Measurements from ENCODE around the gene TMED1. TPM values are rescaled to one million over a fixed set of nuclear protein-coding genes. Genes with fewer than 3 reads are reported as not detected.
A peak's percentile ranks its signal among the peaks of the same experiment; 100 is the strongest.

TMED1 gene
- total and polyA plus RNA-seq, 7 experiments from 2014 or later = 7.6 to 21.7 (median 11.4) TPM

GRCh38 chr19:10788146-10788545, 47.9 kb downstream of the TMED1 start:
- intact Hi-C loops (cut with micrococcal nuclease) = no loop called here
- no peak for DNase-seq
- ChIA-PET CTCF (no interaction called here), POLR2A (no interaction called here)
- no peak for ATAC-seq
- H3K27ac ChIP-seq (ENCODE audit: low read depth, low read length) = no peak overlapping the region
- Mint-ChIP-seq H3K4me3 (no peak overlapping the region), H3K4me1 (peaks cover 0 to 9% (median 0%) of the 10 kb centered on the region in 7 donors), H3K36me3 (peaks cover 0 to 42% (median 17%) of the 10 kb centered on the region in 5 donors), H3K9me3 (no peaks in the 10 kb centered on the region), H3K27ac (peak overlapping the region in 2 of 9 donors; percentile 6 to 49), H3K27me3 (no peaks in the 10 kb centered on the region)
- H3K36me3 ChIP-seq (ENCODE audit: control insufficient read depth in 2 of 3, insufficient read depth in 3 of 3, low read length in 3 of 3) = peaks cover 12 to 82% (median 32%) of the 10 kb centered on the region in 3 experiments
- H3K9me3 ChIP-seq (ENCODE audit: control insufficient read depth in 2 of 3, low read length in 3 of 3) = no peaks in the 10 kb centered on the region
- H3K4me1 ChIP-seq (ENCODE audit: control insufficient read depth in 2 of 2, insufficient read depth in 2 of 2, low read length in 2 of 2) = no peaks in the 10 kb centered on the region
- H3K4me3 ChIP-seq (ENCODE audit: low read length) = no peak overlapping the region
- no peaks in the 10 kb centered on the region for H3K27me3 ChIP-seq (ENCODE audit: control insufficient read depth in 2 of 2, insufficient read depth in 2 of 2, low read length in 2 of 2)

- no peaks in the 10 kb centered on the region for H3K27me3 Mint-ChIP-seq
- Histone ChIP-seq H3K9me3 (ENCODE audit: control insufficient read depth in 2 of 3, low read length in 3 of 3) (no peaks in the 10 kb centered on the region), H3K36me3 (ENCODE audit: control insufficient read depth in 2 of 3, insufficient read depth in 3 of 3, low read length in 3 of 3) (peaks cover 15 to 87% (median 38%) of the 10 kb centered on the region in 3 experiments), H3K27ac (ENCODE audit: low read depth, low read length) (no peak overlapping the region), H3K4me1 (ENCODE audit: control insufficient read depth in 2 of 2, insufficient read depth in 2 of 2, low read length in 2 of 2) (no peaks in the 10 kb centered on the region), H3K4me3 (ENCODE audit: low read length) (no peak overlapping the region), H3K27me3 (ENCODE audit: control insufficient read depth in 2 of 2, insufficient read depth in 2 of 2, low read length in 2 of 2) (no peaks in the 10 kb centered on the region)
- ATAC-seq (peak; percentile 77), DNase-seq (no peak)
- POLR2A ChIA-PET = no interaction called here
- H3K4me3 Mint-ChIP-seq = no peak overlapping the region
- no peaks in the 10 kb centered on the region for H3K9me3 Mint-ChIP-seq
- CTCF ChIA-PET = no interaction called here
- H3K27ac Mint-ChIP-seq = peak overlapping the region in 1 of 9 donors; percentile 32
- intact Hi-C loops (cut with micrococcal nuclease) = no loop called here
- H3K4me1 Mint-ChIP-seq = peaks cover 0 to 21% (median 4%) of the 10 kb centered on the region in 7 donors
- peaks cover 9 to 57% (median 26%) of the 10 kb centered on the region in 5 donors for H3K36me3 Mint-ChIP-seq
Measured at GRCh38 chr19:10784257-10784656, 51.8 kb downstream of the TMED1 start.

GRCh38 chr19:10782795-10783194, 53.2 kb downstream of the TMED1 start:
- CTCF ChIA-PET = interaction anchor here (1.0 kb wide), 1 partner anchor 66 kb away, joined by 3 read pairs; no protein-coding TSS in a partner anchor
- intact Hi-C loops (cut with micrococcal nuclease) = no loop called here
- Mint-ChIP-seq H3K9me3 (no peaks in the 10 kb centered on the region), H3K4me3 (no peak overlapping the region), H3K27me3 (no peaks in the 10 kb centered on the region), H3K4me1 (peaks cover 0 to 19% (median 4%) of the 10 kb centered on the region in 7 donors), H3K27ac (peak overlapping the region in 2 of 9 donors; percentile 21 to 43), H3K36me3 (peaks cover 9 to 53% (median 26%) of the 10 kb centered on the region in 5 donors)
- Histone ChIP-seq H3K36me3 (ENCODE audit: control insufficient read depth in 2 of 3, insufficient read depth in 3 of 3, low read length in 3 of 3) (peaks cover 15 to 80% (median 33%) of the 10 kb centered on the region in 3 experiments), H3K4me3 (ENCODE audit: low read length) (no peak overlapping the region), H3K27ac (ENCODE audit: low read depth, low read length) (no peak overlapping the region), H3K4me1 (ENCODE audit: control insufficient read depth in 2 of 2, insufficient read depth in 2 of 2, low read length in 2 of 2) (no peaks in the 10 kb centered on the region), H3K9me3 (ENCODE audit: control insufficient read depth in 2 of 3, low read length in 3 of 3) (no peaks in the 10 kb centered on the region), H3K27me3 (ENCODE audit: control insufficient read depth in 2 of 2, insufficient read depth in 2 of 2, low read length in 2 of 2) (no peaks in the 10 kb centered on the region)
- POLR2A ChIA-PET = no interaction called here
- ATAC-seq (no peak), DNase-seq (no peak)

Small RNAs within 50 kb of the gene (microRNA-seq; reads per million reads assigned to microRNA genes)
- gene MIR199A1 (ENCODE audit: borderline microRNAs expressed) = not detected
- gene MIR6793 (ENCODE audit: borderline microRNAs expressed) = not detected

Other genes starting within 250 kb of the TMED1 start
- gene AP1M2, start 248.9 kb downstream of the TMED1 start, total RNA-seq = not detected
- not detected for gene AP1M2, start 248.9 kb downstream of the TMED1 start, polyA plus RNA-seq
- 100 to 1,000 TPM; 148 to 272 (median 194) TPM for gene SLC44A2, start 210.7 kb downstream of the TMED1 start, total RNA-seq
- 100 to 1,000 TPM; 216 to 375 TPM for gene SLC44A2, start 210.7 kb downstream of the TMED1 start, polyA plus RNA-seq
- 100 to 1,000 TPM; 346 to 515 (median 368) TPM for gene ILF3, start 181.9 kb downstream of the TMED1 start, total RNA-seq
- 10 to 100 TPM; 91.0 to 99.9 TPM for gene ILF3, start 181.9 kb downstream of the TMED1 start, polyA plus RNA-seq
- gene QTRT1, start 134.8 kb downstream of the TMED1 start, total RNA-seq = 10 to 100 TPM; 36.1 to 63.4 (median 54.9) TPM
- gene QTRT1, start 134.8 kb downstream of the TMED1 start, polyA plus RNA-seq = 10 to 100 TPM; 38.0 to 41.8 TPM
- gene DNM2, start 118.1 kb downstream of the TMED1 start, total RNA-seq = 100 to 1,000 TPM; 238 to 340 (median 269) TPM
- 100 to 1,000 TPM in 1 of 2 donors, 10 to 100 TPM in 1; 49.1 to 111 TPM for gene DNM2, start 118.1 kb downstream of the TMED1 start, polyA plus RNA-seq
- 10 to 100 TPM in 1 of 5 experiments, 1 to 10 TPM in 4; 2.5 to 50.5 (median 3.5) TPM for gene C19orf38, start 12.2 kb upstream of the TMED1 start, total RNA-seq
- 1 to 10 TPM; 1.4 to 2.8 TPM for gene C19orf38, start 12.2 kb upstream of the TMED1 start, polyA plus RNA-seq
- 10 to 100 TPM; 21.3 to 43.1 (median 27.2) TPM for gene CARM1, start 35.3 kb upstream of the TMED1 start, total RNA-seq
- under 1 TPM; 0.69 to 0.94 TPM for gene CARM1, start 35.3 kb upstream of the TMED1 start, polyA plus RNA-seq
- gene YIPF2, start 92.4 kb upstream of the TMED1 start, total RNA-seq = 10 to 100 TPM; 20.5 to 27.9 (median 26.2) TPM
- gene YIPF2, start 92.4 kb upstream of the TMED1 start, polyA plus RNA-seq = 10 to 100 TPM; 11.7 to 12.9 TPM
- 10 to 100 TPM; 15.8 to 33.4 (median 24.7) TPM for gene TIMM29, start 92.6 kb upstream of the TMED1 start, total RNA-seq
- gene TIMM29, start 92.6 kb upstream of the TMED1 start, polyA plus RNA-seq = 10 to 100 TPM; 27.1 to 47.5 TPM
- 100 to 1,000 TPM in 4 of 5 experiments, 10 to 100 TPM in 1; 96.0 to 126 (median 104) TPM for gene SMARCA4, start 124.8 kb upstream of the TMED1 start, total RNA-seq
- gene SMARCA4, start 124.8 kb upstream of the TMED1 start, polyA plus RNA-seq = 10 to 100 TPM; 11.8 to 33.9 TPM

Measured in naive thymus-derived CD4-positive, alpha-beta T cell (primary cell).